RWPE2 (cell line): ENCODE measurements around the gene COQ8A.

Experiments
- ATAC-seq: fragments of 200-7000 bp; cut with Tn5 transposase; 3 replicates; pipeline ENCODE4 v1.9.1; 2021; ENCODE audit warnings: low read depth
- DNase-seq: peaks from one replicate; pipeline ENCODE4 v3.0.0-alpha.2; 2020; ENCODE audit warnings: low spot score
- H3K27ac ChIP-seq: fragments of 450-650 bp; 2 replicates; pipeline ENCODE4 v1.5.1; 2017; ENCODE audit warnings: mild to moderate bottlenecking; ENCODE audit not compliant: poor library complexity, severe bottlenecking
- H3K27me3 ChIP-seq: fragments of 250-450 bp; sonication (Bioruptor Pico); 2 replicates; pipeline ENCODE4 v1.5.1; 2021; ENCODE audit warnings: mild to moderate bottlenecking, moderate library complexity; ENCODE audit not compliant: insufficient read depth, poor library complexity, severe bottlenecking
- H3K36me3 ChIP-seq: fragments of 250-450 bp; sonication (Bioruptor Pico); 2 replicates; pipeline ENCODE4 v1.5.1; 2020; ENCODE audit warnings: low read depth, mild to moderate bottlenecking, moderate library complexity
- H3K4me1 ChIP-seq: fragments of 250-450 bp; sonication (Bioruptor Pico); 2 replicates; pipeline ENCODE4 v1.5.1; 2021; ENCODE audit warnings: mild to moderate bottlenecking, moderate library complexity; ENCODE audit not compliant: insufficient read depth, poor library complexity, severe bottlenecking
- H3K4me3 ChIP-seq: fragments of 250-450 bp; sonication (Bioruptor Pico); 2 replicates; pipeline ENCODE4 v1.5.1; 2021; ENCODE audit warnings: mild to moderate bottlenecking, moderate library complexity; ENCODE audit not compliant: severe bottlenecking
- H3K9me3 ChIP-seq: fragments of 250-450 bp; sonication (Bioruptor Pico); 2 replicates; pipeline ENCODE4 v1.5.1; 2021; ENCODE audit warnings: mild to moderate bottlenecking, moderate library complexity; ENCODE audit not compliant: severe bottlenecking
- CTCF ChIP-seq: fragments of 450-650 bp; IDR thresholded peaks from one replicate; pipeline ENCODE4 v1.5.1; 2017; ENCODE audit warnings: mild to moderate bottlenecking, moderate library complexity; ENCODE audit not compliant: poor library complexity, severe bottlenecking

COQ8A gene

GRCh38 chr1:226943156-226943555 is 3.1 kb downstream of the COQ8A start:
- no peaks in the 10 kb centered on the region for H3K27me3 ChIP-seq
- no peaks in the 10 kb centered on the region for H3K4me1 ChIP-seq
- no peak overlapping the region for H3K27ac ChIP-seq
- no peak for TF ChIP-seq CTCF
- no peak overlapping the region for H3K4me3 ChIP-seq
- H3K36me3 ChIP-seq, result no peaks in the 10 kb centered on the region
- no peaks in the 10 kb centered on the region for H3K9me3 ChIP-seq
- DNase-seq, result no peak
- ATAC-seq, result no peak

- no peaks in the 10 kb centered on the region for H3K36me3 ChIP-seq
- H3K27ac ChIP-seq, result no peak overlapping the region
- H3K4me1 ChIP-seq, result no peaks in the 10 kb centered on the region
- no peaks in the 10 kb centered on the region for H3K27me3 ChIP-seq
- no peak for DNase-seq
- TF ChIP-seq CTCF, result no peak
- H3K9me3 ChIP-seq, result no peaks in the 10 kb centered on the region
- no peak for ATAC-seq
- no peak overlapping the region for H3K4me3 ChIP-seq
These were observed 3.8 kb downstream of the COQ8A start for GRCh38 chr1:226943927-226944326.

- H3K27me3 ChIP-seq, result no peaks in the 10 kb centered on the region
- DNase-seq, result no peak
- no peak overlapping the region for H3K27ac ChIP-seq
- no peak for ATAC-seq
- no peaks in the 10 kb centered on the region for H3K9me3 ChIP-seq
- H3K4me1 ChIP-seq, result no peaks in the 10 kb centered on the region
- no peak overlapping the region for H3K4me3 ChIP-seq
- H3K36me3 ChIP-seq, result no peaks in the 10 kb centered on the region
- no peak for TF ChIP-seq CTCF
These were observed 5.2 kb downstream of the COQ8A start for GRCh38 chr1:226945106-226945857.

GRCh38 chr1:226945858-226946245 is 5.8 kb downstream of the COQ8A start:
- TF ChIP-seq CTCF, result no peak

GRCh38 chr1:226946285-226946684 is 6.2 kb downstream of the COQ8A start:
- no peaks in the 10 kb centered on the region for H3K27me3 ChIP-seq
- no peaks in the 10 kb centered on the region for H3K9me3 ChIP-seq
- no peak overlapping the region for H3K4me3 ChIP-seq
- H3K4me1 ChIP-seq, result no peaks in the 10 kb centered on the region
- TF ChIP-seq CTCF, result no peak
- no peak overlapping the region for H3K27ac ChIP-seq
- ATAC-seq (no peak), DNase-seq (no peak)
- H3K36me3 ChIP-seq, result no peaks in the 10 kb centered on the region

More at GRCh38 chr1:226945858-226946245, 5.8 kb downstream of the COQ8A start:
- ATAC-seq (no peak), DNase-seq (no peak)
- Histone ChIP-seq H3K4me1 (no peaks in the 10 kb centered on the region), H3K36me3 (no peaks in the 10 kb centered on the region), H3K4me3 (no peak overlapping the region), H3K27ac (no peak overlapping the region), H3K27me3 (no peaks in the 10 kb centered on the region), H3K9me3 (no peaks in the 10 kb centered on the region)
